CD4-positive, CD25-positive, alpha-beta regulatory T cell (primary cell): ENCODE results near the gene ZSCAN31. TPM values are rescaled to one million over a fixed set of nuclear protein-coding genes. Genes with fewer than 3 reads are reported as not detected.
"Not testable (repeated sequence)": the region's sequence is repeated elsewhere in the genome, so short reads cannot be mapped to it uniquely, and the experiment has no call there.

Experiments used
- ATAC-seq, 2 donors: fragments of 150-1000 bp; cut with Tn5 transposase; one replicate each; pipeline ENCODE4 v1.10.0; 2021; ENCODE audit warnings: low read depth in 2 of 2, moderate number of reproducible peaks in 2 of 2, moderate library complexity in 1 of 2
- DNase-seq, 3 donors: peaks; one replicate each; pipeline versions ENCODE4 v3.0.0 to v3.0.0-alpha.2; 2012 to 2022; ENCODE audit warnings: mixed read lengths in 1 of 3
- H3K27ac ChIP-seq: one replicate; pipeline ENCODE4 v1.7.0; 2013; ENCODE audit warnings: mild to moderate bottlenecking, low read length; ENCODE audit not compliant: insufficient read depth, poor library complexity, severe bottlenecking
- H3K27me3 ChIP-seq: one replicate; pipeline ENCODE4 v1.7.0; 2013; ENCODE audit warnings: low read length; ENCODE audit not compliant: control insufficient read depth, insufficient read depth
- H3K36me3 ChIP-seq: one replicate; pipeline ENCODE4 v1.7.0; 2013; ENCODE audit warnings: mild to moderate bottlenecking, low read length, moderate library complexity; ENCODE audit not compliant: control insufficient read depth, insufficient read depth
- H3K4me1 ChIP-seq: 2 replicates; pipeline ENCODE4 v1.7.0; 2013; ENCODE audit warnings: mild to moderate bottlenecking, low read length; ENCODE audit not compliant: insufficient read depth, control insufficient read depth, poor library complexity, severe bottlenecking
- H3K4me3 ChIP-seq: one replicate; pipeline ENCODE4 v1.7.0; 2013; ENCODE audit warnings: low read depth, mild to moderate bottlenecking, low read length, moderate library complexity
- H3K9me3 ChIP-seq, 2 experiments: 1 replicate in 1 of 2; 2 replicates in 1 of 2; pipeline ENCODE4 v1.7.0; 2013; ENCODE audit warnings: low read length in 2 of 2, mild to moderate bottlenecking in 1 of 2, moderate library complexity in 1 of 2; ENCODE audit not compliant: control insufficient read depth in 2 of 2
- H3K27ac Mint-ChIP-seq, 3 donors: one replicate each; pipeline ENCODE4 v1.8.0; 2020 to 2022; ENCODE audit warnings: mild to moderate bottlenecking in 3 of 3, mixed read lengths in 3 of 3, moderate library complexity in 2 of 3
- H3K27me3 Mint-ChIP-seq: one replicate; pipeline ENCODE4 v1.8.0; 2022; ENCODE audit warnings: mild to moderate bottlenecking, mixed read lengths
- H3K36me3 Mint-ChIP-seq: one replicate; pipeline ENCODE4 v1.8.0; 2020; ENCODE audit warnings: mixed read lengths
- H3K4me1 Mint-ChIP-seq, 4 donors: one replicate each; pipeline ENCODE4 v1.8.0; 2020 to 2022; ENCODE audit warnings: mixed read lengths in 4 of 4, mild to moderate bottlenecking in 1 of 4
- H3K4me3 Mint-ChIP-seq, 4 donors: one replicate each; pipeline ENCODE4 v1.8.0; 2020 to 2022; ENCODE audit warnings: mild to moderate bottlenecking in 4 of 4, mixed read lengths in 4 of 4, moderate library complexity in 3 of 4
- H3K9me3 Mint-ChIP-seq, 7 donors: one replicate each; pipeline ENCODE4 v1.8.0; 2020 to 2022; ENCODE audit warnings: mixed read lengths in 7 of 7, mild to moderate bottlenecking in 3 of 7, moderate library complexity in 2 of 7
- polyA plus RNA-seq, 4 donors: library from polyadenylated mRNA; unstranded; fragments of 300-500 nt; fragmentation: Illumina TruSeq; gene quantifications; one replicate each; pipeline ENCODE4 v1.2.3, GENCODE V29; 2021
- total RNA-seq: library from RNA; stranded (reverse); gene quantifications from one replicate; pipeline ENCODE4 v1.2.3, GENCODE V29; 2022

ZSCAN31 gene
- total and polyA plus RNA-seq, 5 donors from 2014 or later = 0.34 to 0.52 TPM; not detected in 3

- Histone ChIP-seq H3K9me3 (peaks cover 26% of the 10 kb centered on the region in 2 experiments), H3K27ac (no peak overlapping the region), H3K27me3 (peaks cover 2% of the 10 kb centered on the region), H3K36me3 (no peaks in the 10 kb centered on the region), H3K4me1 (peaks cover 1% of the 10 kb centered on the region), H3K4me3 (no peak overlapping the region)
- Mint-ChIP-seq H3K27ac (no peak overlapping the region), H3K9me3 (peaks cover 1 to 34% (median 12%) of the 10 kb centered on the region in 7 donors), H3K4me1 (peaks cover 0 to 6% (median 0%) of the 10 kb centered on the region in 4 donors), H3K4me3 (no peak overlapping the region), H3K36me3 (peaks cover 15% of the 10 kb centered on the region), H3K27me3 (peaks cover 17% of the 10 kb centered on the region)
- ATAC-seq (no peak), DNase-seq (no peak)
Observed at GRCh38 chr6:28330041-28330440, 5.9 kb downstream of the ZSCAN31 start.

GRCh38 chr6:28326371-28326948, 9.5 kb downstream of the ZSCAN31 start:
- no peaks in the 10 kb centered on the region for H3K4me1 ChIP-seq
- no peaks in the 10 kb centered on the region for H3K36me3 ChIP-seq
- ATAC-seq (no peak), DNase-seq (no peak)
- no peak overlapping the region for H3K4me3 ChIP-seq
- Mint-ChIP-seq H3K4me1 (no peaks in the 10 kb centered on the region), H3K36me3 (peaks cover 15% of the 10 kb centered on the region), H3K4me3 (no peak overlapping the region), H3K27ac (peak overlapping the region in 1 of 3 donors; percentile 6), H3K27me3 (peaks cover 15% of the 10 kb centered on the region), H3K9me3 (peaks cover 1 to 36% (median 14%) of the 10 kb centered on the region in 7 donors)
- peaks cover 2% of the 10 kb centered on the region for H3K27me3 ChIP-seq
- peaks cover 29 to 30% of the 10 kb centered on the region in 2 experiments for H3K9me3 ChIP-seq
- no peak overlapping the region for H3K27ac ChIP-seq

DNA sequence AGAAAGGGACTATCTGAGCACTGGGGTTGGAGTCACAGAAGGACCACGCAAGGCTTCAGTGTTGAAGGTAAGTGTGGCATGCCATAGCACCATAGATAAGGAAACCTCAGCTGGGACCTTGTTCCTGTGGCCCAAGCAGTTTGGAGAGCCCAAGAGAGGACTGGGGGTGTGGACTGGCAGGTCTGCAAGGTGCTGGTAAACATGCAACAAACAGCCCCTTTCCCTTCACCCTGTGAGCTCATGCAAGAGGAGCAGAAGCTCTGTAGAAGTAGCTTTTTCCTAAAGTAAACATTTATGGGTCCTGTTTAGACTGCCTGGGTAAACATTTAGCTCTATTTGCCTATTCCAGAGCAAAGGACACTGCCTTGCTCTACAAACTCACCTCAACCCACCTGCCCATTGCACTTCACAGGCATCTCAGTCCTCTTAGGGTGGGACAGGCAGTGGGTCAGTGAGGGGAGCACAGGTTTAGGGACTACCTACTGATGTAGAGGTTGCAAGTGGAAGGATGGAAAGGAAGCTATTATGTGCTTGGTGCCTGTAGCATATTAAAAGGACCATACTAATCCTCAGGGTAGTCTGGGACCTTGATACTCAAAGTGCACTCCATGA, 12.0 kb downstream of the ZSCAN31 start:
- H3K4me3 Mint-ChIP-seq = no peak overlapping the region
- H3K9me3 Mint-ChIP-seq = peaks cover 1 to 33% (median 13%) of the 10 kb centered on the region in 7 donors
- ATAC-seq (no peak), DNase-seq (no peak)
- Histone ChIP-seq H3K27ac (no peak overlapping the region), H3K4me1 (no peaks in the 10 kb centered on the region), H3K9me3 (peaks cover 29 to 39% of the 10 kb centered on the region in 2 experiments), H3K4me3 (no peak overlapping the region), H3K27me3 (peaks cover 2% of the 10 kb centered on the region), H3K36me3 (no peaks in the 10 kb centered on the region)
- no peak overlapping the region for H3K27ac Mint-ChIP-seq
- peaks cover 15% of the 10 kb centered on the region for H3K27me3 Mint-ChIP-seq
- H3K36me3 Mint-ChIP-seq = peaks cover 15% of the 10 kb centered on the region
- no peaks in the 10 kb centered on the region for H3K4me1 Mint-ChIP-seq

GRCh38 chr6:28322661-28323060, 13.3 kb downstream of the ZSCAN31 start:
- H3K27ac Mint-ChIP-seq = no peak overlapping the region

GRCh38 chr6:28317866-28318265, 18.1 kb downstream of the ZSCAN31 start:
- DNase-seq, H3K27ac ChIP-seq, H3K9me3 Mint-ChIP-seq, ATAC-seq, H3K36me3 Mint-ChIP-seq, H3K27ac Mint-ChIP-seq, H3K4me1 ChIP-seq, H3K4me3 Mint-ChIP-seq, H3K4me3 ChIP-seq, H3K4me1 Mint-ChIP-seq, H3K9me3 ChIP-seq, H3K36me3 ChIP-seq, H3K27me3 ChIP-seq: not testable (repeated sequence)
- peaks cover 39% of the 10 kb centered on the region for H3K27me3 Mint-ChIP-seq

More at GRCh38 chr6:28322661-28323060, 13.3 kb downstream of the ZSCAN31 start:
- Histone ChIP-seq H3K4me3 (no peak overlapping the region), H3K4me1 (no peaks in the 10 kb centered on the region), H3K27ac (no peak overlapping the region), H3K9me3 (peaks cover 28 to 38% of the 10 kb centered on the region in 2 experiments), H3K27me3 (peaks cover 2% of the 10 kb centered on the region), H3K36me3 (no peaks in the 10 kb centered on the region)
- H3K27me3 Mint-ChIP-seq = peaks cover 20% of the 10 kb centered on the region
- no peak overlapping the region for H3K4me3 Mint-ChIP-seq
- H3K4me1 Mint-ChIP-seq = no peaks in the 10 kb centered on the region
- peaks cover 1 to 25% (median 9%) of the 10 kb centered on the region in 7 donors for H3K9me3 Mint-ChIP-seq
- DNase-seq = no peak
- peaks cover 13% of the 10 kb centered on the region for H3K36me3 Mint-ChIP-seq
- no peak for ATAC-seq

DNA sequence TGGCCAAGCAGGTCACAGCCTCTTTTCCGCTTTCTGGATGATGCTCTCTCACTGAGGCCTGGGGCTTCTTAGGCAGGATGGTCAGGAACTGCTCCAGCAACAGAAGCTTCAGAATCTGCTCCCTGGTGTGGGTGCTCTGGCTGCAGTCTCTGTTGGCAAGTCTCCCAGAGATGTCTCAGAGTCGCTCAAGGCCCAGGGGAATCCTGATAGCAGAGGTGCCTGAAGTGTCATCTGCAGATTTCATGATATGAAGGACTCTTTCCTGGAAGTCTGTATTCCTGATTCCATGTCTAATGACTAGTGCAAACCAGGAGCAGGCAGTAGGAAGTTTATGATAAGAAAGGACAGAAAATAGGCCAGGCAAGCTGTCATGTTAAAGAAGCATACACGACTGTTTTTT, 20.3 kb downstream of the ZSCAN31 start:
- Histone ChIP-seq H3K9me3 (peaks cover 0 to 4% of the 10 kb centered on the region in 2 experiments), H3K27me3 (peaks cover 15% of the 10 kb centered on the region), H3K27ac (no peak overlapping the region), H3K4me1 (no peaks in the 10 kb centered on the region), H3K4me3 (no peak overlapping the region), H3K36me3 (no peaks in the 10 kb centered on the region)
- H3K27ac Mint-ChIP-seq = no peak overlapping the region
- ATAC-seq (no peak), DNase-seq (no peak)
- H3K4me3 Mint-ChIP-seq = no peak overlapping the region
- H3K4me1 Mint-ChIP-seq = no peaks in the 10 kb centered on the region
- H3K36me3 Mint-ChIP-seq = no peaks in the 10 kb centered on the region
- H3K27me3 Mint-ChIP-seq = peaks cover 35% of the 10 kb centered on the region
- peaks cover 0 to 2% (median 0%) of the 10 kb centered on the region in 7 donors for H3K9me3 Mint-ChIP-seq

GRCh38 chr6:28312939-28313338, 23.0 kb downstream of the ZSCAN31 start:
- no peak for DNase-seq
- Mint-ChIP-seq H3K27ac (no peak overlapping the region), H3K9me3 (peaks cover 0 to 2% (median 0%) of the 10 kb centered on the region in 7 donors), H3K36me3 (no peaks in the 10 kb centered on the region), H3K27me3 (peaks cover 54% of the 10 kb centered on the region), H3K4me1 (no peaks in the 10 kb centered on the region), H3K4me3 (no peak overlapping the region)
- Histone ChIP-seq H3K9me3 (no peaks in the 10 kb centered on the region), H3K27me3 (peaks cover 15% of the 10 kb centered on the region), H3K27ac (no peak overlapping the region), H3K4me3 (no peak overlapping the region), H3K36me3 (no peaks in the 10 kb centered on the region), H3K4me1 (no peaks in the 10 kb centered on the region)
- ATAC-seq = no peak
